ENCODE measurements around the gene C14orf119. TPM values are rescaled to one million over a fixed set of nuclear protein-coding genes. Genes with fewer than 3 reads are reported as not detected.

C14orf119 gene
- total RNA-seq, 1 experiment from 2014 or later: 46.8 TPM

GRCh38 chr14:23137813-23138535, 42.7 kb downstream of the C14orf119 start:
- ChIA-PET RAD21 (ENCODE audit: low non-redundant PET in 1 of 2, low total read pairs in 2 of 2, uncharacterized antibody in 2 of 2, unreplicated experiment in 2 of 2) (no interaction called here), POLR2A (interaction anchor here (0.9 kb wide), 1 partner anchor 43 kb away, joined by 3 read pairs; the partner anchor contains the start of genes ACIN1 and C14orf119), CTCF (interaction anchor here (1.2 kb wide), 1 partner anchor 17 kb away, joined by 4 read pairs; no protein-coding TSS in a partner anchor)
- no peaks in the 10 kb centered on the region for H3K9me3 ChIP-seq (ENCODE audit: control insufficient read depth in 1 of 2, insufficient read depth in 1 of 2, low read depth in 1 of 2, low read length in 2 of 2)
- H3K4me1 ChIP-seq (ENCODE audit: control insufficient read depth in 1 of 2, insufficient read depth in 2 of 2, low read length in 2 of 2): peaks cover 0 to 6% of the 10 kb centered on the region in 2 experiments; a peak in 2 of 4 replicates
- ATAC-seq (no peak), DNase-seq (ENCODE audit: low read depth, low spot score) (no peak)
- H3K36me3 ChIP-seq (ENCODE audit: control insufficient read depth in 1 of 2, insufficient read depth in 2 of 2, low read length in 2 of 2): no peaks in the 10 kb centered on the region
- no peaks in the 10 kb centered on the region for H3K27me3 ChIP-seq (ENCODE audit: insufficient read depth, low read length)
- no peak overlapping the region for H2AFZ ChIP-seq (ENCODE audit: low read depth, low read length, poor library complexity, severe bottlenecking)
- TF ChIP-seq SIN3A (IDR thresholded peaks at IDR 0.05; ENCODE audit: low read depth) (no peak), EZH2 (IDR thresholded peaks at IDR 0.05) (no peak), POLR2AphosphoS5 (IDR thresholded peaks at IDR 0.05; ENCODE audit: low read depth, low read length) (no peak), ZBTB33 (IDR thresholded peaks at IDR 0.05; ENCODE audit: extremely low read depth, insufficient replicate concordance, low read length) (no peak), SP1 (IDR thresholded peaks at IDR 0.05; ENCODE audit: low read depth) (no peak), TCF7L2 (IDR thresholded peaks at IDR 0.05; ENCODE audit: borderline replicate concordance, extremely low read depth, insufficient read depth, insufficient read length) (no peak), EZH2phosphoT487 (IDR thresholded peaks at IDR 0.05; ENCODE audit: borderline replicate concordance) (no peak), CTCF (IDR thresholded peaks at IDR 0.05 in 2 of 3, conservative IDR thresholded peaks at IDR 0.05 in 1 of 3; ENCODE audit: borderline replicate concordance in 1 of 3, insufficient read depth in 1 of 3, low read depth in 2 of 3, low read length in 2 of 3) (no peak), RAD21 (IDR thresholded peaks at IDR 0.05; ENCODE audit: low read depth) (no peak), POLR2A (IDR thresholded peaks at IDR 0.05; ENCODE audit: borderline replicate concordance, extremely low read depth, insufficient read depth, insufficient read length) (no peak), ELF1 (IDR thresholded peaks at IDR 0.05; ENCODE audit: borderline replicate concordance, low read depth) (no peak), FOSL1 (IDR thresholded peaks at IDR 0.05; ENCODE audit: low read depth) (no peak), ZNF274 (IDR thresholded peaks at IDR 0.05; ENCODE audit: low read depth, low read length) (no peak), CBX3 (IDR thresholded peaks at IDR 0.05; ENCODE audit: low read depth) (no peak)
- H3K27ac ChIP-seq (ENCODE audit: low read depth, low read length): no peak overlapping the region; the same call in 1 of the 2 replicates
- intact Hi-C loops (cut with micrococcal nuclease): no loop called here
- H3K79me2 ChIP-seq (ENCODE audit: insufficient read depth, low read length): no peaks in the 10 kb centered on the region
- no peak overlapping the region for H3K9ac ChIP-seq (ENCODE audit: low read length)
- no peak overlapping the region for H3K4me3 ChIP-seq (replicated peaks in 1 of 2; ENCODE audit: low read depth in 1 of 2, low read length in 2 of 2)
- no peaks in the 10 kb centered on the region for H3K9me2 ChIP-seq (ENCODE audit: insufficient read depth)
- no TSS peak for BruUV-seq (replicated peaks)
- H4K20me1 ChIP-seq (ENCODE audit: insufficient read depth): no peaks in the 10 kb centered on the region
- H3K4me2 ChIP-seq (ENCODE audit: low read length): no peak overlapping the region

All from HCT116 (cell line).